SK-N-SH (cell line): ENCODE measurements around the gene SIDT1.

Source experiments
- CTCF ChIP-seq: fragments of 200-600 bp; sonication (generic); IDR thresholded peaks from 2 replicates; pipeline ENCODE4 v1.6.1; 2017; ENCODE audit warnings: antibody characterized with exemption, mild to moderate bottlenecking, moderate library complexity
- EP300 ChIP-seq, 2 experiments: IDR thresholded peaks; 2 replicates each; pipeline versions ENCODE4 v1.4.0 to v1.6.1; 2012; ENCODE audit warnings: borderline replicate concordance in 1 of 2, low read depth in 1 of 2, low read length in 1 of 2
- FOXJ3 ChIP-seq: sonication (generic); formaldehyde crosslinking; IDR thresholded peaks from 2 replicates; pipeline ENCODE4 v1.5.1; 2020; ENCODE audit warnings: mild to moderate bottlenecking, missing genetic modification reagents
- GABPA ChIP-seq: IDR thresholded peaks from 2 replicates; pipeline ENCODE4 v1.4.0; 2012; ENCODE audit warnings: low read depth, mild to moderate bottlenecking
- GATA2 ChIP-seq: sonication (generic); formaldehyde crosslinking; IDR thresholded peaks from 2 replicates; pipeline ENCODE4 v1.5.0; 2020; ENCODE audit warnings: mild to moderate bottlenecking, missing genetic modification reagents
- MAX ChIP-seq: IDR thresholded peaks from 2 replicates; pipeline ENCODE4 v1.4.0; 2012; ENCODE audit warnings: low read depth
- NRF1 ChIP-seq: IDR thresholded peaks from 2 replicates; pipeline ENCODE4 v1.6.1; 2012; ENCODE audit warnings: low read depth, mild to moderate bottlenecking, low read length
- POLR2AphosphoS5 ChIP-seq: IDR thresholded peaks from 2 replicates; pipeline ENCODE4 v1.6.1; 2012; ENCODE audit warnings: low read depth, low read length
- RFX5 ChIP-seq: IDR thresholded peaks from 2 replicates; pipeline ENCODE4 v1.6.1; 2012; ENCODE audit warnings: mild to moderate bottlenecking, improper control_type of control experiment, low read length
- TAF1 ChIP-seq: IDR thresholded peaks from 2 replicates; pipeline ENCODE4 v1.6.1; 2012; ENCODE audit warnings: low read depth, mild to moderate bottlenecking, low read length, moderate library complexity, borderline replicate concordance
- YY1 ChIP-seq: IDR thresholded peaks from 2 replicates; pipeline ENCODE4 v1.4.0; 2012; ENCODE audit warnings: low read depth, mild to moderate bottlenecking

GRCh38 chr3:113533534-113533892 lies 1.2 kb downstream of the SIDT1 start:
- TF ChIP-seq CTCF, result no peak
- TF ChIP-seq POLR2AphosphoS5, result no peak
- TF ChIP-seq RFX5, result no peak
- TF ChIP-seq YY1, result no peak
- no peak for TF ChIP-seq MAX
- TF ChIP-seq FOXJ3 (CRISPR knock-in tag), result no peak
- TF ChIP-seq TAF1, result no peak
- no peak for TF ChIP-seq EP300 (IDR thresholded peaks at IDR 0.05; ENCODE audit: borderline replicate concordance in 1 of 2, low read depth in 1 of 2, low read length in 1 of 2)
- TF ChIP-seq GABPA, result no peak
- TF ChIP-seq GATA2 (CRISPR knock-in tag), result no peak
- no peak for TF ChIP-seq NRF1
